H1 (cell line): ENCODE data around the gene DUSP12. TPM values are rescaled to one million over a fixed set of nuclear protein-coding genes. Genes with fewer than 3 reads are reported as not detected.

ENCODE experiments used
- CTCF ChIA-PET: fragments of 300-600 bp; sonication (Branson Sonifier 250); formaldehyde crosslinking; loops from one replicate; lab custom pipeline; 2021; ENCODE audit not compliant: partially characterized antibody; lab: Charles Lee
- POLR2A ChIA-PET: fragments of 300-600 bp; sonication (Branson Sonifier 250); formaldehyde crosslinking; loops from one replicate; lab custom pipeline; 2021; ENCODE audit warnings: inconsistent platforms; ENCODE audit not compliant: partially characterized antibody; lab: Charles Lee
- DNase-seq, 2 experiments: peaks; one replicate each; pipeline versions ENCODE4 v3.0.0 to v3.0.0-alpha.2; 2010 to 2022; ENCODE audit warnings: low spot score in 2 of 2, low read depth in 1 of 2, mixed read lengths in 1 of 2
- FAIRE-seq: peaks from 2 replicates; lab custom pipeline; 2011; peaks lifted over from hg19 to GRCh38; lab: Jason Lieb, UNC
- H2AFZ ChIP-seq: 2 replicates; pipeline ENCODE4 v1.8.1; 2012; ENCODE audit warnings: low read length, inconsistent platforms
- H2AK5ac ChIP-seq: 2 replicates; pipeline ENCODE4 v1.6.1; 2013; ENCODE audit warnings: low read depth, low read length
- H2BK120ac ChIP-seq: replicated peaks from 2 replicates; pipeline ENCODE3; 2013; ENCODE audit warnings: low read depth, low read length, inconsistent platforms
- H2BK12ac ChIP-seq: 2 replicates; pipeline ENCODE4 v1.6.1; 2013; ENCODE audit warnings: low read depth, low read length
- H2BK15ac ChIP-seq: 2 replicates; pipeline ENCODE4 v1.6.1; 2013; ENCODE audit warnings: low read length
- H2BK20ac ChIP-seq: 2 replicates; pipeline ENCODE4 v1.6.1; 2013; ENCODE audit warnings: low read length
- H2BK5ac ChIP-seq: 2 replicates; pipeline ENCODE4 v1.6.1; 2013; ENCODE audit warnings: low read depth, low read length
- H3K14ac ChIP-seq: 2 replicates; pipeline ENCODE4 v1.6.1; 2013; ENCODE audit warnings: inconsistent platforms; ENCODE audit not compliant: insufficient read length
- H3K18ac ChIP-seq: 2 replicates; pipeline ENCODE4 v1.6.1; 2013; ENCODE audit warnings: low read length; ENCODE audit errors: extremely low read depth
- H3K23ac ChIP-seq: 2 replicates; pipeline ENCODE4 v1.6.1; 2013; ENCODE audit warnings: inconsistent platforms; ENCODE audit not compliant: insufficient read length
- H3K23me2 ChIP-seq: 2 replicates; pipeline ENCODE4 v1.6.1; 2013; ENCODE audit warnings: low read depth, low read length
- H3K27ac ChIP-seq: 2 replicates; pipeline ENCODE4 v1.6.1; 2011; ENCODE audit warnings: low read depth, low read length, inconsistent platforms
- H3K27me3 ChIP-seq, 4 experiments: replicated peaks in 1 of 4; 1 replicate in 1 of 4; 2 replicates in 3 of 4; pipeline versions ENCODE4 v1.6.1 to v1.8.1; 2011 to 2013; ENCODE audit warnings: low read length in 3 of 4, mild to moderate bottlenecking in 3 of 4, inconsistent platforms in 2 of 4, mixed read lengths in 2 of 4, moderate library complexity in 1 of 4; ENCODE audit not compliant: control insufficient read depth in 3 of 4, insufficient read depth in 3 of 4; ENCODE audit errors: extremely low read depth in 1 of 4
- H3K36me3 ChIP-seq, 4 experiments: 2 replicates each; pipeline versions ENCODE4 v1.6.1 to v1.8.1; 2011 to 2013; ENCODE audit warnings: mild to moderate bottlenecking in 4 of 4, low read length in 3 of 4, moderate library complexity in 2 of 4, control low read depth in 1 of 4, inconsistent platforms in 1 of 4; ENCODE audit not compliant: insufficient read depth in 4 of 4, control insufficient read depth in 2 of 4
- H3K4ac ChIP-seq: replicated peaks from 2 replicates; pipeline ENCODE3; 2013; ENCODE audit warnings: low read length, low read depth, mixed read lengths, inconsistent platforms; ENCODE audit not compliant: insufficient read length
- H3K4me1 ChIP-seq, 4 experiments: replicated peaks in 1 of 4; 1 replicate in 1 of 4; 2 replicates in 3 of 4; pipeline versions ENCODE4 v1.6.1 to v1.8.1; 2011 to 2013; ENCODE audit warnings: low read length in 3 of 4, inconsistent platforms in 2 of 4, mixed read lengths in 1 of 4; ENCODE audit not compliant: insufficient read depth in 4 of 4, control insufficient read depth in 3 of 4
- H3K4me2 ChIP-seq, 2 experiments: 2 replicates each; pipeline versions ENCODE4 v1.6.1 to v1.8.1; 2011 to 2013; ENCODE audit warnings: low read depth in 2 of 2, low read length in 2 of 2, control low read depth in 1 of 2, inconsistent platforms in 1 of 2, mild to moderate bottlenecking in 1 of 2; ENCODE audit not compliant: insufficient read depth in 1 of 2
- H3K4me3 ChIP-seq, 4 experiments: fragments of 200-600, 300-600 bp in 1 of 4; sonication (generic), shearing (Covaris generic), sonication (Bioruptor Twin) in 1 of 4; 2 replicates each; pipeline versions ENCODE4 v1.5.1 to v1.8.1; 2011 to 2016; ENCODE audit warnings: low read length in 4 of 4, low read depth in 3 of 4, control low read depth in 2 of 4, inconsistent platforms in 2 of 4, mild to moderate bottlenecking in 2 of 4, mixed read lengths in 1 of 4, moderate library complexity in 1 of 4; ENCODE audit not compliant: insufficient read depth in 2 of 4; ENCODE audit errors: extremely low read depth in 1 of 4
- H3K56ac ChIP-seq: replicated peaks from 2 replicates; pipeline ENCODE3; 2013; ENCODE audit warnings: low read depth, mild to moderate bottlenecking, mixed read lengths, low read length, inconsistent platforms; ENCODE audit not compliant: insufficient read length
- H3K79me1 ChIP-seq: 2 replicates; pipeline ENCODE4 v1.6.1; 2013; ENCODE audit warnings: low read depth, low read length, control low read depth
- H3K79me2 ChIP-seq, 2 experiments: 2 replicates each; pipeline versions ENCODE4 v1.6.1 to v1.8.1; 2012 to 2013; ENCODE audit warnings: low read length in 2 of 2, mild to moderate bottlenecking in 2 of 2, inconsistent platforms in 1 of 2; ENCODE audit not compliant: insufficient read depth in 2 of 2, control insufficient read depth in 1 of 2
- H3K9ac ChIP-seq, 4 experiments: replicated peaks in 1 of 4; 1 replicate in 1 of 4; 2 replicates in 3 of 4; pipeline versions ENCODE4 v1.6.1 to v1.8.1; 2011 to 2013; ENCODE audit warnings: low read depth in 3 of 4, low read length in 3 of 4, control low read depth in 2 of 4, mild to moderate bottlenecking in 2 of 4, moderate library complexity in 2 of 4, inconsistent platforms in 1 of 4; ENCODE audit errors: extremely low read depth in 1 of 4
- H3K9me3 ChIP-seq, 2 experiments: 2 replicates each; pipeline versions ENCODE4 v1.6.1 to v1.8.1; 2012 to 2013; ENCODE audit warnings: mild to moderate bottlenecking in 2 of 2, moderate library complexity in 2 of 2, control low read depth in 1 of 2, inconsistent platforms in 1 of 2, low read depth in 1 of 2, low read length in 1 of 2, mixed read lengths in 1 of 2; ENCODE audit not compliant: insufficient read depth in 2 of 2
- H4K20me1 ChIP-seq, 2 experiments: replicated peaks in 1 of 2; 2 replicates each; pipeline versions ENCODE3 to v1.8.1; 2011 to 2013; ENCODE audit warnings: inconsistent platforms in 2 of 2, low read length in 2 of 2, mild to moderate bottlenecking in 1 of 2; ENCODE audit not compliant: insufficient read depth in 2 of 2, control insufficient read depth in 1 of 2
- H4K5ac ChIP-seq: 2 replicates; pipeline ENCODE4 v1.6.1; 2013; ENCODE audit warnings: low read length, low read depth, mixed read lengths, inconsistent platforms; ENCODE audit not compliant: insufficient read length
- H4K8ac ChIP-seq: 2 replicates; pipeline ENCODE4 v1.8.0; 2013; ENCODE audit warnings: mild to moderate bottlenecking, moderate library complexity, low read length, inconsistent platforms; ENCODE audit not compliant: insufficient read depth; ENCODE audit errors: extremely low read depth
- H4K91ac ChIP-seq: replicated peaks from 2 replicates; pipeline ENCODE3; 2013; ENCODE audit warnings: low read length, mixed read lengths, inconsistent platforms; ENCODE audit not compliant: insufficient read length
- ATF2 ChIP-seq: IDR thresholded peaks from 2 replicates; pipeline ENCODE4 v1.6.1; 2012; ENCODE audit warnings: low read length, inconsistent platforms
- CHD2 ChIP-seq: IDR thresholded peaks from 2 replicates; pipeline ENCODE4 v1.6.1; 2012; ENCODE audit warnings: low read length, improper control_type of control experiment
- EP300 ChIP-seq, 2 experiments: IDR thresholded peaks; 1 replicate in 1 of 2; 2 replicates in 1 of 2; pipeline ENCODE4 v1.6.1; 2011 to 2012; ENCODE audit warnings: low read depth in 2 of 2, low read length in 2 of 2, mild to moderate bottlenecking in 2 of 2, borderline replicate concordance in 1 of 2, inconsistent platforms in 1 of 2, moderate library complexity in 1 of 2
- KDM1A ChIP-seq: fragments of 200-600, 300-600 bp; sonication (generic); IDR thresholded peaks from 2 replicates; pipeline ENCODE4 v1.7.1; 2016; ENCODE audit warnings: mild to moderate bottlenecking, low read length, borderline replicate concordance
- PHF8 ChIP-seq: fragments of 200-600 bp; sonication (generic); conservative IDR thresholded peaks from 2 replicates; pipeline ENCODE4 v1.7.1; 2012; ENCODE audit warnings: low read depth, mild to moderate bottlenecking, inconsistent platforms, low read length, moderate library complexity
- SAP30 ChIP-seq: fragments of 300-600 bp; sonication (generic); IDR thresholded peaks from 2 replicates; pipeline ENCODE4 v1.7.1; 2012; ENCODE audit warnings: low read length, moderate library complexity, mild to moderate bottlenecking, inconsistent platforms; ENCODE audit not compliant: insufficient read depth, insufficient replicate concordance
- SRF ChIP-seq: IDR thresholded peaks from 2 replicates; pipeline ENCODE4 v1.6.1; 2011; ENCODE audit warnings: mild to moderate bottlenecking, low read depth, low read length, moderate library complexity
- SUZ12 ChIP-seq: fragments of 200-600 bp; sonication (generic); IDR thresholded peaks from 2 replicates; pipeline ENCODE4 v1.6.1; 2012; ENCODE audit warnings: mild to moderate bottlenecking, inconsistent platforms, low read length, moderate library complexity, mixed read lengths
- TAF1 ChIP-seq: IDR thresholded peaks from 2 replicates; pipeline ENCODE4 v1.6.1; 2011; ENCODE audit warnings: mild to moderate bottlenecking, low read depth, low read length
- TBP ChIP-seq: IDR thresholded peaks from 2 replicates; pipeline ENCODE4 v1.6.1; 2011; ENCODE audit warnings: low read depth, low read length, improper control_type of control experiment
- TCF12 ChIP-seq: IDR thresholded peaks from 2 replicates; pipeline ENCODE4 v1.6.1; 2011; ENCODE audit warnings: low read depth, mild to moderate bottlenecking, low read length
- WGBS, 2 experiments: shearing (Covaris generic) in 1 of 2; methylation state at CpG; one replicate each; pipeline versions ENCODE4 v1.1.6 to v1.1.7; 2013 to 2015; ENCODE audit warnings: low lambda C conversion rate in 2 of 2, mixed read lengths in 2 of 2, inconsistent platforms in 1 of 2, low coverage in 1 of 2, missing lambda C conversion rate in 1 of 2; ENCODE audit not compliant: insufficient replicate concordance in 2 of 2, insufficient coverage in 1 of 2, insufficient read length in 1 of 2; ENCODE audit errors: extremely low coverage in 1 of 2, missing lambda C conversion rate in 1 of 2; 5-methylcytosine and 5-hydroxymethylcytosine counted together
- polyA plus RNA-seq, 7 experiments: library from polyadenylated mRNA; depleted of rRNA in 3 of 7; stranded (reverse) in 5 of 7; unstranded in 2 of 7; fragments of >200 nt in 5 of 7; fragments of 200-250 nt in 2 of 7; gene quantifications; 1 replicate in 5 of 7; 2 replicates in 1 of 7; 4 replicates in 1 of 7; pipeline versions ENCODE4 v1.2.1 to v1.2.3, GENCODE V29; 2011 to 2013; ENCODE audit warnings: missing spikeins in 2 of 7, mixed read lengths in 2 of 7
- total RNA-seq: library from RNA; stranded (reverse); fragmentation: NEBNext Ultra II Directional; extraction: Animal tissue kit (Norgen Biotek cat#: 25700); gene quantifications from 2 replicates; pipeline ENCODE4 v1.2.1, GENCODE V29; 2021
- TF ChIP-seq, protein P1 (sequence below): IDR thresholded peaks from 2 replicates; pipeline ENCODE4 v1.6.1; 2011; ENCODE audit warnings: low read depth, mild to moderate bottlenecking, low read length; ENCODE audit not compliant: insufficient read depth

DUSP12 gene
- total and polyA plus RNA-seq, 2 of the 8 experiments (the other 6 are each of a cell fraction or from before 2014, with no cell fraction given), result 27.6 to 33.9 TPM

GRCh38 chr1:161787355-161787754, 37.8 kb downstream of the DUSP12 start:
- H3K23me2 ChIP-seq, result no peaks in the 10 kb centered on the region; the same call in 1 of the 2 replicates
- no peak overlapping the region for H3K4ac ChIP-seq
- no peak overlapping the region for H4K8ac ChIP-seq
- H4K20me1 ChIP-seq, result peaks cover 0 to 1% of the 10 kb centered on the region in 2 experiments
- no peak overlapping the region for H3K4me2 ChIP-seq
- H3K79me1 ChIP-seq, result no peaks in the 10 kb centered on the region
- no peak overlapping the region for H3K56ac ChIP-seq
- no peaks in the 10 kb centered on the region for H3K79me2 ChIP-seq
- no peak overlapping the region for H4K5ac ChIP-seq
- no peaks in the 10 kb centered on the region for H3K4me1 ChIP-seq
- no peak overlapping the region for H2BK15ac ChIP-seq
- H2BK12ac ChIP-seq, result no peak overlapping the region
- no peak overlapping the region for H2AK5ac ChIP-seq
- no peak for DNase-seq
- POLR2A ChIA-PET, result no interaction called here
- no peak for FAIRE-seq
- H2BK5ac ChIP-seq, result no peak overlapping the region
- CTCF ChIA-PET, result no interaction called here
- no peak overlapping the region for H2AFZ ChIP-seq
- no peak overlapping the region for H2BK120ac ChIP-seq
- H3K4me3 ChIP-seq, result no peak overlapping the region
- peaks cover 0 to 1% (median 0%) of the 10 kb centered on the region in 4 experiments; a peak in 1 of 7 replicates for H3K27me3 ChIP-seq
- H3K27ac ChIP-seq, result no peak overlapping the region
- H3K36me3 ChIP-seq, result peaks cover 0 to 12% (median 0%) of the 10 kb centered on the region in 4 experiments; a peak in 3 of 8 replicates
- H3K14ac ChIP-seq, result no peak overlapping the region
- H3K23ac ChIP-seq, result no peak overlapping the region
- no peak overlapping the region for H2BK20ac ChIP-seq
- H3K18ac ChIP-seq, result no peak overlapping the region
- no peak overlapping the region for H3K9ac ChIP-seq
- no peaks in the 10 kb centered on the region for H3K9me3 ChIP-seq
- 82% methylated on average over 4 of the region's 4 CpGs; no CpG with 5 or more reads in 1 of the 2 experiments for WGBS, 2 experiments
- no peak overlapping the region for H4K91ac ChIP-seq
- TF ChIP-seq TBP (no peak), TAF1 (no peak), CHD2 (no peak), TCF12 (no peak), SRF (no peak), EP300 (IDR thresholded peaks at IDR 0.05; ENCODE audit: borderline replicate concordance in 1 of 2, low read depth in 2 of 2, low read length in 2 of 2) (no peak), KDM1A (no peak), ATF2 (no peak), SAP30 (no peak), SUZ12 (no peak), PHF8 (no peak)
- TF ChIP-seq, protein P1, sequence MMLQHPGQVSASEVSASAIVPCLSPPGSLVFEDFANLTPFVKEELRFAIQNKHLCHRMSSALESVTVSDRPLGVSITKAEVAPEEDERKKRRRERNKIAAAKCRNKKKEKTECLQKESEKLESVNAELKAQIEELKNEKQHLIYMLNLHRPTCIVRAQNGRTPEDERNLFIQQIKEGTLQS, result no peak
